Measurements from ENCODE around the gene CDKN1A. TPM values are rescaled to one million over a fixed set of nuclear protein-coding genes. Genes with fewer than 3 reads are reported as not detected.
A peak's percentile ranks its signal among the peaks of the same experiment; 100 is the strongest.

Gene CDKN1A
- total and polyA plus RNA-seq, 10 of the 15 experiments (the other 5 are each of a cell fraction or from before 2014, with no cell fraction given) = 25.2 to 637 (median 216) TPM

GRCh38 chr6:36666826-36667591, 11.5 kb upstream of the CDKN1A start (continued):
- TF ChIP-seq CUX1 (IDR thresholded peaks at IDR 0.05; ENCODE audit: insufficient replicate concordance, low read depth, low read length) (peak; percentile 31), GATAD2B (conservative IDR thresholded peaks at IDR 0.05; ENCODE audit: low read depth) (peak; percentile 89), ATF3 (IDR thresholded peaks at IDR 0.05; ENCODE audit: borderline replicate concordance, extremely low read depth, low read depth, low read length) (peak; percentile 46; the same call in 1 of the 2 replicates), FOXK2 (IDR thresholded peaks at IDR 0.05) (no peak), HDAC6 (IDR thresholded peaks at IDR 0.05; ENCODE audit: unreplicated experiment) (no peak), WRNIP1 (IDR thresholded peaks at IDR 0.05; ENCODE audit: borderline replicate concordance, low read depth, low read length) (peak; percentile 51; the same call in 1 of the 2 replicates), BRCA1 (IDR thresholded peaks at IDR 0.05; ENCODE audit: low read depth, low read length) (no peak), USF2 (IDR thresholded peaks at IDR 0.05; ENCODE audit: borderline replicate concordance, low read depth, low read length) (no peak), ESRRA (IDR thresholded peaks at IDR 0.05; ENCODE audit: low read length) (no peak), IKZF2 (IDR thresholded peaks at IDR 0.05) (peak; percentile 96 to 99), JUND (IDR thresholded peaks at IDR 0.05; ENCODE audit: low read depth, low read length) (peak; percentile 63; the same call in 1 of the 2 replicates), ZBED1 (IDR thresholded peaks at IDR 0.05; ENCODE audit: borderline replicate concordance) (peak; percentile 94), SP1 (IDR thresholded peaks at IDR 0.05; ENCODE audit: low read depth, low read length) (peak; percentile 70), ZNF274 (IDR thresholded peaks at IDR 0.05; ENCODE audit: insufficient read depth, insufficient read length) (no peak), SREBF2 (IDR thresholded peaks at IDR 0.05; ENCODE audit: low read length) (0 out of 2 replicates have a peak, but pooled peaks have one; percentile 23), SMC3 (IDR thresholded peaks at IDR 0.05; ENCODE audit: borderline replicate concordance, low read length) (no peak), CHD1 (IDR thresholded peaks at IDR 0.05; ENCODE audit: low read depth, low read length) (peak; percentile 92), CREM (IDR thresholded peaks at IDR 0.05; ENCODE audit: low read depth) (peak; percentile 92), MEF2B (IDR thresholded peaks at IDR 0.05; ENCODE audit: partially characterized antibody, poor library complexity, severe bottlenecking) (peak; percentile 90), ZNF592 (IDR thresholded peaks at IDR 0.05) (no peak)
